CD14-positive monocyte (primary cell): Measurements from ENCODE around the gene PIP5K1A. TPM values are rescaled to one million over a fixed set of nuclear protein-coding genes. Genes with fewer than 3 reads are reported as not detected.

Source experiments
- DNase-seq, 3 donors: peaks; one replicate each; pipeline ENCODE4 v3.0.0-alpha.2; 2011 to 2022
- H2AFZ ChIP-seq: 2 replicates; pipeline ENCODE4 v1.6.0; 2012; ENCODE audit warnings: mild to moderate bottlenecking, low read depth, low read length, inconsistent platforms; ENCODE audit not compliant: insufficient read depth, poor library complexity, severe bottlenecking
- H3K27ac ChIP-seq, 2 donors: 1 replicate in 1 of 2; 2 replicates in 1 of 2; pipeline ENCODE4 v1.5.1; 2012 to 2013; ENCODE audit warnings: low read length in 2 of 2, control low read depth in 1 of 2, inconsistent platforms in 1 of 2, low read depth in 1 of 2, mild to moderate bottlenecking in 1 of 2
- H3K27me3 ChIP-seq, 2 donors: one replicate each; pipeline versions ENCODE4 v1.6.0 to v1.6.1; 2011 to 2013; ENCODE audit warnings: low read length in 2 of 2; ENCODE audit not compliant: control insufficient read depth in 2 of 2, insufficient read depth in 2 of 2
- H3K36me3 ChIP-seq, 2 donors: replicated peaks in 1 of 2; 1 replicate in 1 of 2; 2 replicates in 1 of 2; pipeline versions ENCODE4 v1.5.1 to v1.6.1; 2012 to 2013; ENCODE audit warnings: low read length in 2 of 2, control low read depth in 1 of 2, inconsistent platforms in 1 of 2, mild to moderate bottlenecking in 1 of 2; ENCODE audit not compliant: insufficient read depth in 2 of 2, control insufficient read depth in 1 of 2
- H3K4me1 ChIP-seq, 2 donors: 1 replicate in 1 of 2; 2 replicates in 1 of 2; pipeline versions ENCODE4 v1.5.1 to v1.6.1; 2012 to 2013; ENCODE audit warnings: low read length in 2 of 2, control low read depth in 1 of 2, inconsistent platforms in 1 of 2, mild to moderate bottlenecking in 1 of 2, moderate library complexity in 1 of 2; ENCODE audit not compliant: insufficient read depth in 2 of 2, control insufficient read depth in 1 of 2
- H3K4me2 ChIP-seq: replicated peaks from 2 replicates; pipeline ENCODE3; 2012; ENCODE audit warnings: low read length, moderate library complexity, mild to moderate bottlenecking; ENCODE audit not compliant: poor library complexity, severe bottlenecking; ENCODE audit errors: extremely low read depth
- H3K4me3 ChIP-seq, 3 experiments: fragments of 200-600 bp in 1 of 3; sonication (generic) in 1 of 3; replicated peaks in 1 of 3; 1 replicate in 2 of 3; 2 replicates in 1 of 3; pipeline ENCODE4 v1.5.1; 2011 to 2013; ENCODE audit warnings: low read length in 3 of 3, mild to moderate bottlenecking in 3 of 3, control low read depth in 2 of 3, low read depth in 2 of 3, inconsistent platforms in 1 of 3, moderate library complexity in 1 of 3
- H3K79me2 ChIP-seq: 2 replicates; pipeline ENCODE4 v1.6.0; 2012; ENCODE audit warnings: mild to moderate bottlenecking, control low read depth, inconsistent platforms, low read length, moderate library complexity; ENCODE audit not compliant: insufficient read depth
- H3K9ac ChIP-seq: 2 replicates; pipeline ENCODE4 v1.6.0; 2017; ENCODE audit warnings: low read length, mild to moderate bottlenecking; ENCODE audit not compliant: insufficient read depth, poor library complexity, severe bottlenecking
- H3K9me3 ChIP-seq, 2 donors: replicated peaks in 1 of 2; 1 replicate in 1 of 2; 2 replicates in 1 of 2; pipeline versions ENCODE4 v1.5.1 to v1.6.1; 2012 to 2013; ENCODE audit warnings: low read length in 2 of 2, control low read depth in 1 of 2; ENCODE audit not compliant: control insufficient read depth in 1 of 2, insufficient read depth in 1 of 2
- H4K20me1 ChIP-seq: 2 replicates; pipeline ENCODE4 v1.6.0; 2012; ENCODE audit warnings: mild to moderate bottlenecking, low read length, control low read depth, moderate library complexity; ENCODE audit not compliant: insufficient read depth
- H3K27ac Mint-ChIP-seq, 7 donors: one replicate each; pipeline ENCODE4 v1.8.0; 2020; ENCODE audit warnings: mild to moderate bottlenecking in 7 of 7, mixed read lengths in 7 of 7, moderate library complexity in 6 of 7, inconsistent platforms in 2 of 7
- H3K27me3 Mint-ChIP-seq, 3 donors: one replicate each; pipeline ENCODE4 v1.8.0; 2021 to 2022; ENCODE audit warnings: low read depth in 3 of 3, mild to moderate bottlenecking in 3 of 3, mixed read lengths in 3 of 3, moderate library complexity in 3 of 3, inconsistent platforms in 1 of 3
- H3K36me3 Mint-ChIP-seq, 2 donors: one replicate each; pipeline ENCODE4 v1.8.0; 2020; ENCODE audit warnings: mixed read lengths in 2 of 2, inconsistent platforms in 1 of 2, mild to moderate bottlenecking in 1 of 2
- H3K4me1 Mint-ChIP-seq: one replicate; pipeline ENCODE4 v1.8.0; 2020; ENCODE audit warnings: mild to moderate bottlenecking, mixed read lengths
- H3K4me3 Mint-ChIP-seq, 2 donors: one replicate each; pipeline ENCODE4 v1.8.0; 2020; ENCODE audit warnings: mild to moderate bottlenecking in 2 of 2, mixed read lengths in 2 of 2, moderate library complexity in 1 of 2
- H3K9me3 Mint-ChIP-seq, 7 donors: one replicate each; pipeline ENCODE4 v1.8.0; 2020 to 2022; ENCODE audit warnings: mixed read lengths in 7 of 7, mild to moderate bottlenecking in 6 of 7, moderate library complexity in 6 of 7, inconsistent platforms in 2 of 7
- WGBS: methylation state at CpG from one replicate; pipeline ENCODE4 v1.1.5; 2013; ENCODE audit warnings: missing lambda C conversion rate; ENCODE audit not compliant: insufficient coverage; 5-methylcytosine and 5-hydroxymethylcytosine counted together
- intact Hi-C, 2 donors: fragments of 100-400 bp; cut with micrococcal nuclease; formaldehyde crosslinking; loops; one replicate each; pipeline versions ENCODE4 v1.15.0 to v1.15.1; 2023
- polyA plus RNA-seq, 3 donors: library from polyadenylated mRNA; depleted of rRNA in 1 of 3; unstranded in 2 of 3; stranded (reverse) in 1 of 3; fragments of 300-500 nt in 2 of 3; fragments of >200 nt in 1 of 3; fragmentation: Illumina TruSeq in 2 of 3; gene quantifications; 1 replicate in 2 of 3; 2 replicates in 1 of 3; pipeline ENCODE4 v1.2.3, GENCODE V29; 2012 to 2021
- TF ChIP-seq, protein P1 (sequence below): fragments of 200-600 bp; IDR thresholded peaks from one replicate; pipeline ENCODE4 v1.8.0; 2022; ENCODE audit warnings: antibody characterized with exemption, mild to moderate bottlenecking

The PIP5K1A gene
- polyA plus RNA-seq, 3 donors = 10.8 to 47.7 (median 11.7) TPM

- H3K27me3 ChIP-seq = no peaks in the 10 kb centered on the region
- H3K9ac ChIP-seq = no peak overlapping the region
- peaks cover 29 to 72% of the 10 kb centered on the region in 2 donors for H3K36me3 ChIP-seq
- H3K27ac Mint-ChIP-seq = peak overlapping the region in 1 of 7 donors; percentile 17
- H3K4me3 Mint-ChIP-seq = no peak overlapping the region
- H2AFZ ChIP-seq = no peak overlapping the region
- H3K4me1 Mint-ChIP-seq = no peaks in the 10 kb centered on the region
- intact Hi-C loops = loop anchor here in 1 of 2 donors (10.0 kb wide), 1 partner anchor 117 kb away; no protein-coding TSS in a partner anchor
- peaks cover 0 to 2% (median 0%) of the 10 kb centered on the region in 3 donors for H3K27me3 Mint-ChIP-seq
- no peaks in the 10 kb centered on the region for H3K9me3 Mint-ChIP-seq
- H4K20me1 ChIP-seq = peaks cover 54% of the 10 kb centered on the region
- WGBS = 100% methylated on average over 2 of the region's 4 CpGs
- H3K79me2 ChIP-seq = peaks cover 63% of the 10 kb centered on the region
- TF ChIP-seq, protein P1, sequence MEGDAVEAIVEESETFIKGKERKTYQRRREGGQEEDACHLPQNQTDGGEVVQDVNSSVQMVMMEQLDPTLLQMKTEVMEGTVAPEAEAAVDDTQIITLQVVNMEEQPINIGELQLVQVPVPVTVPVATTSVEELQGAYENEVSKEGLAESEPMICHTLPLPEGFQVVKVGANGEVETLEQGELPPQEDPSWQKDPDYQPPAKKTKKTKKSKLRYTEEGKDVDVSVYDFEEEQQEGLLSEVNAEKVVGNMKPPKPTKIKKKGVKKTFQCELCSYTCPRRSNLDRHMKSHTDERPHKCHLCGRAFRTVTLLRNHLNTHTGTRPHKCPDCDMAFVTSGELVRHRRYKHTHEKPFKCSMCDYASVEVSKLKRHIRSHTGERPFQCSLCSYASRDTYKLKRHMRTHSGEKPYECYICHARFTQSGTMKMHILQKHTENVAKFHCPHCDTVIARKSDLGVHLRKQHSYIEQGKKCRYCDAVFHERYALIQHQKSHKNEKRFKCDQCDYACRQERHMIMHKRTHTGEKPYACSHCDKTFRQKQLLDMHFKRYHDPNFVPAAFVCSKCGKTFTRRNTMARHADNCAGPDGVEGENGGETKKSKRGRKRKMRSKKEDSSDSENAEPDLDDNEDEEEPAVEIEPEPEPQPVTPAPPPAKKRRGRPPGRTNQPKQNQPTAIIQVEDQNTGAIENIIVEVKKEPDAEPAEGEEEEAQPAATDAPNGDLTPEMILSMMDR = no peak
- H3K27ac ChIP-seq = peak overlapping the region in 1 of 2 donors; percentile 15
- H3K36me3 Mint-ChIP-seq = peaks cover 41 to 74% of the 10 kb centered on the region in 2 donors
- H3K4me1 ChIP-seq = no peaks in the 10 kb centered on the region
- no peaks in the 10 kb centered on the region for H3K9me3 ChIP-seq
- no peak overlapping the region for H3K4me2 ChIP-seq
- DNase-seq = no peak
- no peak overlapping the region for H3K4me3 ChIP-seq
Measured at GRCh38 chr1:151222130-151222529, 23.8 kb downstream of the PIP5K1A start.

GRCh38 chr1:151235235-151235634 is 36.9 kb downstream of the PIP5K1A start:
- H4K20me1 ChIP-seq = peaks cover 7% of the 10 kb centered on the region
- Mint-ChIP-seq H3K4me3 (no peak overlapping the region), H3K27ac (no peak overlapping the region), H3K27me3 (no peaks in the 10 kb centered on the region), H3K4me1 (peaks cover 10% of the 10 kb centered on the region), H3K36me3 (peaks cover 84 to 97% of the 10 kb centered on the region in 2 donors), H3K9me3 (peaks cover 0 to 3% (median 0%) of the 10 kb centered on the region in 7 donors)
- no peak for DNase-seq
- no peak overlapping the region for H3K4me3 ChIP-seq
- peak overlapping the region in 1 of 2 donors; percentile 7 for H3K27ac ChIP-seq
- no peaks in the 10 kb centered on the region for H3K9me3 ChIP-seq
- 92% methylated on average over 3 of the region's 6 CpGs for WGBS
- no peaks in the 10 kb centered on the region for H3K79me2 ChIP-seq
- H3K9ac ChIP-seq = no peak overlapping the region
- H2AFZ ChIP-seq = no peak overlapping the region
- H3K36me3 ChIP-seq = peaks cover 95 to 99% of the 10 kb centered on the region in 2 donors
- intact Hi-C loops = no loop called here
- H3K4me1 ChIP-seq = peaks cover 8 to 12% of the 10 kb centered on the region in 2 donors
- no peaks in the 10 kb centered on the region for H3K27me3 ChIP-seq
- no peak overlapping the region for H3K4me2 ChIP-seq
- TF ChIP-seq, protein P1 = no peak
